Stimulated activated memory B cell treated with anti-CD40 and anti-IgM and Interleukin-4, amounts not matched to agents 10 μg/mL and 1 μg/mL and 100 μg/mL, for 72 hours (primary cell): ENCODE measurements around the gene FAM76B.

Source experiments
- ATAC-seq: fragments of 150-1000 bp; cut with Tn5 transposase; 2 replicates; pipeline ENCODE4 v1.10.0; 2021
- H3K27ac Mint-ChIP-seq: one replicate; pipeline ENCODE4 v1.8.0; 2022; ENCODE audit warnings: mild to moderate bottlenecking, mixed read lengths
- H3K27me3 Mint-ChIP-seq: one replicate; pipeline ENCODE4 v1.8.0; 2022; ENCODE audit warnings: mixed read lengths
- H3K36me3 Mint-ChIP-seq: one replicate; pipeline ENCODE4 v1.8.0; 2022; ENCODE audit warnings: mixed read lengths
- H3K4me1 Mint-ChIP-seq: one replicate; pipeline ENCODE4 v1.8.0; 2022; ENCODE audit warnings: mixed read lengths
- H3K4me3 Mint-ChIP-seq: one replicate; pipeline ENCODE4 v1.8.0; 2022; ENCODE audit warnings: mild to moderate bottlenecking, moderate library complexity, mixed read lengths
- H3K9me3 Mint-ChIP-seq: one replicate; pipeline ENCODE4 v1.8.0; 2022; ENCODE audit warnings: mixed read lengths

The FAM76B gene

GRCh38 chr11:95728094-95728493 lies 61.5 kb downstream of the FAM76B start:
- Mint-ChIP-seq H3K36me3 (no peaks in the 10 kb centered on the region), H3K4me1 (no peaks in the 10 kb centered on the region), H3K27me3 (no peaks in the 10 kb centered on the region), H3K27ac (peak overlapping the region; percentile 23), H3K9me3 (peaks cover 11% of the 10 kb centered on the region), H3K4me3 (no peak overlapping the region)
- no peak for ATAC-seq

- Mint-ChIP-seq H3K4me1 (no peaks in the 10 kb centered on the region), H3K27me3 (no peaks in the 10 kb centered on the region), H3K9me3 (peaks cover 11% of the 10 kb centered on the region), H3K36me3 (no peaks in the 10 kb centered on the region), H3K4me3 (no peak overlapping the region), H3K27ac (peak overlapping the region; percentile 23)
- ATAC-seq: no peak
Observed at GRCh38 chr11:95727620-95728019, 62.0 kb downstream of the FAM76B start.

- Mint-ChIP-seq H3K27me3 (no peaks in the 10 kb centered on the region), H3K4me3 (no peak overlapping the region), H3K27ac (peak overlapping the region; percentile 23), H3K4me1 (no peaks in the 10 kb centered on the region), H3K36me3 (no peaks in the 10 kb centered on the region), H3K9me3 (peaks cover 11% of the 10 kb centered on the region)
- no peak for ATAC-seq
Observed at GRCh38 chr11:95727111-95727510, 62.5 kb downstream of the FAM76B start.

GRCh38 chr11:95725196-95725595 lies 64.4 kb downstream of the FAM76B start:
- H3K36me3 Mint-ChIP-seq: no peaks in the 10 kb centered on the region
- ATAC-seq: no peak

GRCh38 chr11:95723361-95723942 lies 66.1 kb downstream of the FAM76B start:
- Mint-ChIP-seq H3K4me1 (peaks cover 20% of the 10 kb centered on the region), H3K27me3 (no peaks in the 10 kb centered on the region), H3K27ac (peak overlapping the region; percentile 67), H3K36me3 (peaks cover under 1% of the 10 kb centered on the region), H3K4me3 (no peak overlapping the region), H3K9me3 (peaks cover 4% of the 10 kb centered on the region)
- no peak for ATAC-seq

More at GRCh38 chr11:95725196-95725595, 64.4 kb downstream of the FAM76B start:
- Mint-ChIP-seq H3K4me1 (peaks cover 5% of the 10 kb centered on the region), H3K9me3 (peaks cover 6% of the 10 kb centered on the region), H3K4me3 (no peak overlapping the region), H3K27me3 (no peaks in the 10 kb centered on the region), H3K27ac (no peak overlapping the region)

- no peak overlapping the region for H3K4me3 Mint-ChIP-seq
- peaks cover 9% of the 10 kb centered on the region for H3K9me3 Mint-ChIP-seq
- peaks cover 45% of the 10 kb centered on the region for H3K4me1 Mint-ChIP-seq
- ATAC-seq: no peak
- H3K27ac Mint-ChIP-seq: peak overlapping the region; percentile 96
- H3K36me3 Mint-ChIP-seq: peaks cover 11% of the 10 kb centered on the region
- H3K27me3 Mint-ChIP-seq: no peaks in the 10 kb centered on the region
Observed at GRCh38 chr11:95720195-95720594, 69.4 kb downstream of the FAM76B start.
